Measurements from ENCODE around the gene SLAMF1.
A peak's percentile ranks its signal among the peaks of the same experiment; 100 is the strongest.
"Not testable (repeated sequence)": the region's sequence is repeated elsewhere in the genome, so short reads cannot be mapped to it uniquely, and the experiment has no call there.

SLAMF1 gene

DNA sequence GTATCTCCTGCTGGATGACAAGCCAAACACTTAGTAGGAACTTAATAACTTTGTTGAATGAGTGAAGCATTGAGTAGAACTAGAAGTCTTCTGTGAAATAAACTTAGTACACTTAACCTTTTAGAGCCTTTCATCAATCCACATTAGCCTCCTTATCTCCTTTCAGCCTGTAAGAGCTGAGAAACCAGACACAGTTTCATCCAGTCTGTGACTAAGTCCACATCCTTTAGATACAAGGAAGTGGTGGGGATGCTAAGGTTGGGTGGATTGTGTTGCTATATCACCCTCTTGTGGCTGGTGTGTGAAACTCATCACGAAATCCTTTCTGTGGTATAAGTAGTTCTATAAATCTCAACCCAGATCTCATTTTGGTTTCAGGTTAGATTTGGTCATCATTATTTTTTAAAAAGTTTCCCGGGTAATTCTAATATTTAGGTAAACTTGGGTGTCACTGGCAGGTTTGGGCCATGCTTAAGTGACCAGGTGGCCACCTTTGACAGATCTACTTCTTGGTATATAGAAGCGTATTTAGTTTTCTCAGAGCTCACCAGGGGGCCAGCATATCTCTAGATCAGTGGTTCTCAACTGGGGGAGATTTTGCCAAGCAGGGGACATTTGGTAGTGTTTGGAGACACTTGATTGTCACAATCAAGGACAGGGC is 39.7 kb downstream of the SLAMF1 start:
- no peak for DNase-seq (ENCODE audit: extremely low read depth in 1 of 2, low read depth in 1 of 2)

DNA sequence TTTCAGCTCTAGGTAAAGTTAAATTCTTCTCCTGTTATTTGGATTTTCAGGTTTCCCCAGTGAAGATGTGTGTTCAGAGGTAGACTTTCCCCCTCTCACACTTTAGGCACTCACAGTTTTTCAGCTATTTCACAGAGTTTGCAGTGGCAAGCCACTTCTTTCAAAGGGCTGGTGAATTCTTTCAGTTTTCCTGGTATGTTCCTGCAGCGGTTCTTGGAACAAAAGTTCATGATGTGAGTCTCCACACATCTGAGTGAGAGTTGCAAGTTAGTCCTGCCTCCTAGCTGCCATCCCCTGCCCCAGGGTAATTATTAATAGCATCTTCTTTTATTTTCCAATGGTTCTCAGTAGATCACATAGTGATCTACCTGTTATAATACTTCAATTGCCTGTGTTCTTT is 40.2 kb downstream of the SLAMF1 start:
- DNase-seq (ENCODE audit: extremely low read depth in 1 of 2, low read depth in 1 of 2): no peak

DNA sequence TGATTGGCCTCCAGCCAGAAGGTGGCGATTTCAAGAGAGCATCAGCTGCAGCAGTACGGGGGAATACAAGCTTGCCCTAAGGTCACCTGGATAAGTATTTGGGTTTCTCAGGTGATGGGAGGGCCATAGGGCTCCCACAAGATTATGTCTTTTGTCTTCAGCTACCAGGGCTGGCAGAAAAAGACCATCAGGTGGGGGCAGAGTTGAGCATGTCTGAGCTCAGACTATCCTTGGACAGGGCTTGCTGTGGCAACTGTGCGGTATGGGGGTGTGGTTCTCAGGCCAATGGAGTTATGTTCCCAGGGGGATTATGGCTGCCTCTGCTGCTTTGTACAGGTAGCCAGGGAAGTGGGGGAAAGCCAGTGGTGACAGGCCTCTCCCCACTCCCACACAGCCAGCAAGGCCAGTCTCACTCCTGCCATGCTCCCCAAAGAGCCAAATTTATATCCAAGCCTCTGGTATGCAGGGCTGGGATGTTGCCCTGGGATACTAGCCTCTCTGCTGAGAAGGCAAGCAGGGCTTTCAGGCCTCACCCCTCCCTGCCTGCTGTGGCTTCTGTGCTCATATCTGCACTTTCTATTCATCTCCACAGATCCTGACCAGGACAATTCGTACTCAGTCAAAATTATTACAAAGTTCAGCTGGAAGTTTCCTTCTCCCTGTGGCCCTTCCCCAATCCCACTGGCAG is 40.9 kb downstream of the SLAMF1 start:
- DNase-seq (ENCODE audit: extremely low read depth in 1 of 2, low read depth in 1 of 2): no peak

DNA sequence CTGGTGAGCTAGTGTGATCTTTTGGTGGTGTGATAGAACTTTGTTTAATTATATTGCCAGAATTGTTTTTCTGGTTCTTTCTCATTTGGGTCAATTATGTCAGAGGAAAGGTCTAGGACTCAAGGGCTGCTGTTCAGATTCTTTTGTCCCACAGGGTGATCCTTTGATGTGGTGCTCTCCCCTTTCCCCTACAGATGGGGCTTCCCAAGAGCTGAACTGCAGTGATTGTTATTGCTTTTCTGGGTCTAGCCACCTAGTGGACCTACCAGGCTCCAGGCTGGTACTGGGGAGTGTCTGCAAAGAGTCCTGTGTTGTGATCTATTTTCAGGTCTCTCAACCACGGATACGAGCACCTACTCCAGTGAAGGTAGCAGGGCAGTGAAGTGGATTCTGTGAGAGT is 41.6 kb downstream of the SLAMF1 start:
- DNase-seq (ENCODE audit: extremely low read depth in 1 of 2, low read depth in 1 of 2): no peak

DNA sequence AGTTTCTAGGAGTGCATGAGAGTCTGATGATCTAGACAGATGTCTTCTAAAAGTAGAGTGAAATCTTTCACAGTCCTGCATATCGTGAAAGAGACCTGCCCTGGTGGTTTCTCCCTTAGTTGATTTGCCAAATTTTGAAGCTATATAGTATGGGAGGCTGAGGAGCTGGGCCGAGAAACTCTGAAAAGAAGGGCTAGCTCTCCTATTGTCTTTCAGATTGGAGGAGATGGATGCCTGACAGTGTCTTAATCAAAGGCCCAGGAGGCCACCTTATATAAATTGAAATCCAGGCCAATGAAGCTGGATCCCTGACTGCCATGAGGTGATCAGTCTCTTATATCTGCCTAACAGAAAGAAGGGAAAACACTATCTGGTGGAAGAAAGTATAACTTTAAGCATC is 49.1 kb downstream of the SLAMF1 start:
- DNase-seq (ENCODE audit: extremely low read depth in 1 of 2, low read depth in 1 of 2): no peak

DNA sequence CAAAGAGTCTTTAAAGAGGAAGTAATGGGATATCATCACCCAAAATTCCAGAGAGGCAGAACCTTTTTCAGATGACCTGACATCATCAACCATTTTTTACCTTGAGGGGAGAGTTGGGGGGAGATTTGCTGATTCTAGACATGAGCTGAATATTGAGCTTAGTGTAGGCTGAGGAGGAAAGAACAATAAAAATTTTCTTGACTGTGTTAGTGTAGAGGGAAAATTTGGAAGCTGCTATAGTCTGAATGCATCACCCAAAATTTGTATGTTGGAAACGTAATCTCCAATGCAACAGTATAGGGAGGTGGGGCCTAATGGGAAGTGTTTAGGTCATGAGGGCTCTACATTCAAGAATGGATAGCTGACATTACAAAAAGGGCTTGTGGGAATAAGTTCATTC is 49.8 kb downstream of the SLAMF1 start:
- DNase-seq (ENCODE audit: extremely low read depth in 1 of 2, low read depth in 1 of 2): no peak

DNA sequence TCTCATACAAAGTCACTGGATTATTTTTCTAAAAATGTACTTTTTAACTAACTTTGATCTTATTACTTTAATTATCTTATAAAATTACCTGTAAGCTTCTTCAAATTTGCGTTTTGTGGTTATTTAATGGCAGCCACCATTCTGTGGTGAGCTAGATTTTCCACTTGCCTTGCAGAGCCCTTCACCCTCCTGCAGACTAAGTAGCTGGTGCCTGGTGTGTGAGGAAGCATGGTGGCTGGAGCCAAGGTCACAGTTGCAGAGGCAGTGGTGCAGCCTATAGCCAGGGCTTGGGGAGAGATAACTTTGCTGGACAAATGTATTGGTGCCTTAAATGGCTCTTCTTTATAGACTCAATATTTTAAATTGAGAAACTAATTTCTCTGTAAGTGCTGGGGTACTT is 56.4 kb downstream of the SLAMF1 start:
- no peak for DNase-seq (ENCODE audit: extremely low read depth in 1 of 2, low read depth in 1 of 2)

DNA sequence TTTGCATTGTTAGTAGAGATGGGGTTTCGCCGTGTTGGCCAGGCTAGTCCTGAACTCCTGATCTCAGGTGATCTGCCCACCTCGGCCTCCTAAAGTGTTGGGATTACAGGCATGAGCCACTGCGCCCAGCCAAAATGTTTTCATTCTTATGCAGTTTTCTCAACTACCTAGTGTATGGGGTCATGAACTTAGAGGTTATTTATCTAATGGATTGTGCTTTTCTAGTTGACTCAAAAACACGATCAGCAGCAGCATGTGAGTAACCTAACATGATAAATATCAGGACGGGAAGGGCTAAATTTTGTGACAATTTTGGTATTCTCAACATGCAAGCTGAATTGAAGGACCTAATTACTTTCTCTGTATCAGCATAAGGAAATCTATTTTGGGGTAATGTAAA is 58.4 kb downstream of the SLAMF1 start:
- DNase-seq (ENCODE audit: extremely low read depth in 1 of 2, low read depth in 1 of 2): no peak

DNA sequence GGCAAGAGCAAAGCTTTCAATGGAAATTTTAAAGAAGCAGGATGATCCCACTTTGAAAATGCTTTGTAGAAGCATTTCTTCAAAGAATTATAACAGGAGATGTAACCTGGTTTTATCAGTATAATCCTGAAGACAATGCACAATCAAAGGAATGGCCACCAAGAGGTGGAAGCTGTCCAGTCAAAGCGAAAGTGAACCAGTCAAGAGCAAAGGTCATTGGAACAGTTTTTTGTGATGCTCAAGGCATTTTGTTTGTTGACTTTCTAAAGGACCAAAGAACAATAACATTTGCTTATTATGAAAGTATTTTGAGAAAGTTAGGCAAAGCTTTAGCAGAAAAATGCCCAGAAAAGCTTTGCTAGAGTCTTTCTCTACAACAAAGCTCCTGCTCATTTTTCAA is 62.1 kb downstream of the SLAMF1 start:
- no peak for DNase-seq (ENCODE audit: extremely low read depth in 1 of 2, low read depth in 1 of 2)

DNA sequence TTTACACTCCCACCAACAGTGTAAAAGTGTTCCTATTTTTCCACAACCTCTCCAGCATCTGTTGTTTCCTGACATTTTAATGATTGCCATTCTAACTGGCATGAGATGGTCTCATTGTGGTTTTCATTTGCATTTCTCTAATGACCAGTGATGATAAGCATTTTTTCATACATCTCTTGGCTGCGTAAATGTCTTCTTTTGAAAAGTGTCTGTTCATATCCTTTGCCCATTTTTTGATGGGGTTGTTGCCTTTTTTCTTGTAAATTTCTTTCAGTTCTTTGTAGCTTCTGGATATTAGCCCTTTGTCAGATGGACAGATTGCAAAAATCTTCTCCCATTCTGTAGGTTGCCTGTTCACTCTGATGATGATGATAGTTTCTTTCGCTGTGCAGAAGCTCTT is 63.9 kb downstream of the SLAMF1 start:
- not testable (repeated sequence) for DNase-seq (ENCODE audit: extremely low read depth in 1 of 2, low read depth in 1 of 2)

DNA sequence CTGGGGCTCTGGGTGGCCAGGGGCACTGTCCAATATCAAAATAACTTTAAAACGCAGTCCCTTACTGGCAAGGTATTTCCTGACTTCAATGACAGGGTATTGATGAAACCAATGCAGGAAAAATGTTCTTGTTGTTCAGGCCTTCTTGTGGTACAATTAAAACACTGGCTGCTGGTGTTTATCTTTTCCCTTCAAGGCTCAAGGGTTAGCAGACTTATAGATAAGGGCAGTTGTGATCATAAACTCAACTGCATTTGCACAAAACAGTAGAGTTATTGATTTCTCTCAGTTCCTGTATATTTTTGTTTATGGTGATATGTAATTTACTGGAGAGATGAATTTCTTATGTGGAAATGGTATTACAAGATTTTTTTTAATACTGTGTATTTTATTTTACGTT is 64.9 kb downstream of the SLAMF1 start:
- no peak for DNase-seq (ENCODE audit: extremely low read depth in 1 of 2, low read depth in 1 of 2)

DNA sequence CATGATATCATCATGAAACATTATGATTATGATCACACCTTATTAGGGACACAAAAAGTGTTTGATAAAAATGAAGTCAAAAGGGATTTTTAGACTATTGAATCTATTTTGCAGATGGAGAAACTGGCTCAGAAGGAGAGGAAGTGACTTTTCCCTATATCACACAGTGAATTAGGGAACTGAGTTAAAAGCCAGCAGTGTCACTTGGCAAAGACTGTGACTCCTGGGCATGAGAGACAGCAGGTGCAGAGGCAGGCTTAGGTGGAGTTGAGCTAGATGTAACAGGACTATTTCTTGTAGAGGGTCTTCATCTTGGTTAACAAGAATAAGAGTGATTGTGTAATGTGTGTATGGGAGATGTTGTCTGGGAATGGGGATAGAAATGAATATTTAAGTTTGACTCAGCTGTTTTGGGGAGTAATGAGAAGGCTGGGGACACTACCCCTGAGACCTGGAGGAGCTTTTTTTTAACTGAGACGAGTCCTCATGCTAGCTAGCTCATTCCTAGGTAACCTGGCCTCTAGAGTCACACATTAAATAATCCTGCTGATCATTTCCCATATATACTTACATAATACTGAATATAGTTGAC is 66.5 kb downstream of the SLAMF1 start:
- no peak for DNase-seq (ENCODE audit: extremely low read depth in 1 of 2, low read depth in 1 of 2)

DNA sequence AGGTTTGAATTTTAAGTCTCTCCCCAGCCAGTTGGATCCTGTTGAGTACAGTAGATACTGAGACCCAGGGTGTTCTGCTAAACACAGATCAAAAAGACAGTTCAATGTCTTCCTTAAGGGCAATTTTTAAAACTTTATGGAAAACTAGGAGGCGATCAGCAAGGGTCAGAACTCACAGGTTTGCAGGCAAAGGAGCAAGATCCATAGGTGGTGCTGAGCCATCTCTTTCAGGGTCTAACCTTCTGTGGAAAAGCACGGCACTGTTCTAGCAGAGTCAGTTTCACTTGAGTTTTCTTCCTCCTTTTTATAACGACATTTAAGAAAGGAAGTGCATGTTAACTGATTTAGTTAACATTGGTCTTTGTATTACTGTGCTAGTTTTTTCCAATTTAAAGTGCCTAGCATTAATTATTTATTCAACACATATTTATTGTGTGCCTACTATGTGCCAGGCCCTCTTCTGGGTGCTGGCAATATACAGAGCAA is 67.6 kb downstream of the SLAMF1 start, which contains the start of gene CD84:
TSS of gene CD84 (minus strand) at position 281 of the 486 bp plus-strand sequence. CDS start at position 222, 59 bp downstream.
- no peak for DNase-seq (ENCODE audit: extremely low read depth in 1 of 2, low read depth in 1 of 2)

DNA sequence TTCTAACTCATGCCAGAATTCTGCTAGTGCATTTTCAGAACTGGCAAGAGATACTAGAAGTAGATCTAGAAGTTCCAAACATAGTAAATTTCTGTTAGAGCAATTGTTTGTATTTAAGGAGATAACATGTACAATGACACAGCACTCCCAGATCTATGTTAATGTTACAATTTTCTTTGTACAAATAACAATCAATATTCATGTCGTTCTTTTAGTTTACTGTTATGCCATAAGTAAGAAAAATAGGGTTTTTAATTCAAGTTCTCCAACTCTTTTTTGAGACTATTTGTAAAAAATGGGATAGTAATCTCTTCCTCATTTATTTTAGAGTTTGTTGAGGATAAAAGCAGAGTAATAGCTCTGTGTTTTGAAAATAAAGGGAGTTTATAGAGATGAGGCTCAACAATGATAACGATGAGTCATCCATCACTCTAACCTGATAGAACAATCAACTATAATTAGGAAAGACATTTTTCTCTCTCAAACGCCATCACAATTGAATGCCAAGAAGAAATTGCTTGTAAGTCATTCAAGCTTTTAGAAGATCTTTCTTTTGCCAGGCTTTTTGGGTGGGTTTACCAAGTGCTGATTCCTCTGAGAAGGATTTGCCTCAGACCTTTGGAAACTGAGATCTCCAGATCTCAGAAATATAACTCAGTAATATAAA is 68.2 kb downstream of the SLAMF1 start:
- DNase-seq (ENCODE audit: extremely low read depth in 1 of 2, low read depth in 1 of 2): no peak

DNA sequence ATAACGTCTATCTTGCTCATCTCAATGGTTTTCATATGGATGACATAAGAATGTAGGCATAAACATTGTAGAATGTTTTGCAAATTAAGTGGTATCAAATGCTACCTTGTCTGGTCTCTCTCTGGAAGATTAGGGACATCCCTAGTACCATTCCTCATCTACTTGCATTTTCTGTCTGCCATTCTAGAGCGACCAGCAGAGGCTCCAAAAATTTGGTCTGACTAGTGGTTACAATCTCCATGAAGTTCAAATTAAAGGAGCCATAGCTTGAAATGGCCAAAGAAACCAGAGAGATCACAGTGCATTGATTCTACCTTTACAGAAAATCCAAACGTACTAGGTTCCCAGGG is 68.7 kb downstream of the SLAMF1 start:
- no peak for DNase-seq (ENCODE audit: extremely low read depth in 1 of 2, low read depth in 1 of 2)

DNA sequence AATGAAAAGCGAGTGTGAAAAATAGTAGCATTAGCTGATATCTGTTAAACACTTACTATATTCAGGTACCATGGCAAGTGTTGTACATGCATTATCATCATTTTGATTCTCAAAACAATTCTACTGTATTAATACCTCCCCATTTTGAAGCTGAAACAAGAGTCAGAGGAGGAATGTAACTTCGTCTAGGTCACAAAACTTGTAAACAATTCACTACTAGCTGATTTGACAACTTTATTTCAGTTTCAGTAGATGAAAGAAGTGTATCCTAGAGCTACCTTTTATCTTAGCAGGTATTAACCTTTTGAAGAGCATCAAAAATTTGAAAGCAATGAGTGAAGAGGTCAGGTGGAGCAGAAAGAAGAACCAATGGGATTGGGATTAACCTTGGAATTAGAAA is 69.2 kb downstream of the SLAMF1 start:
- no peak for DNase-seq (ENCODE audit: extremely low read depth in 1 of 2, low read depth in 1 of 2)

DNA sequence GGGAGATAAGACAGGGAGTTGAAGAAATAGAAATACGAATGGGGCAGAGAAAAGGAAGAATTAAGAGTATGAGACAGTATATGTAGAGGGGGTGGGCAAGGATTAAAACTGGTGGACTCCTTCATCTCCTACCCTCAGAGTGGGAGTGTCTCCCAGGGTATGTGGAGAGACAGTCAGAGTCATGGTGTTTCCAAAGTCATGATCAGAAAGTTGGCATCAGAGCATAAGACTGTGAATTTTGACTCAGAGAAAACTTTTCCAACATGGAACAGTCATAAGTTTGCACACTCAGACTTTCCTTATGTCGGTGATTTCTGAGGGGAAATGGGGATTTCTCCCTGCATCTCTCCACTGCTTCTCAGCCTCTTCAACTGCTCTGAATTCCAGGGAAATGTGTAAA is 70.0 kb downstream of the SLAMF1 start:
- DNase-seq (ENCODE audit: extremely low read depth in 1 of 2, low read depth in 1 of 2): no peak

DNA sequence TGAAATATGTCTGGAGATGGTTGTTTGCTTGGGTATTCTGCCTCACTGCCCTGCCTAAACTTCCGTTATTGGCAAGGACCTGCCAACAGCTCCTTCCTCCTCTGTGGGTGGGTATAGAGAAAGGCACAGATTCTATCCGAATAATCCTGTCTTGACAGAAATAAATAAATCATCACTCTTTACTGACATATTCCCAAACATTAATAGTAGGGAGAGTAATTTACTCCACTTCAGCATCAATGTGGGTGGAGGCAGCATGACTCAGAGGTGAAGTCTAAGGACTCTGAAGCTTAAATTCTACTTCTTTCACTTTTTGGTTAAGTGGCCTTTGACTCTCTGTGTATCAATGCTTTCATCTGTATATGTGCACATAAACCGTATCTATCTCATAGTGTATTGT is 70.5 kb downstream of the SLAMF1 start:
- DNase-seq (ENCODE audit: extremely low read depth in 1 of 2, low read depth in 1 of 2): peak in 1 of 2 donors; percentile 37

DNA sequence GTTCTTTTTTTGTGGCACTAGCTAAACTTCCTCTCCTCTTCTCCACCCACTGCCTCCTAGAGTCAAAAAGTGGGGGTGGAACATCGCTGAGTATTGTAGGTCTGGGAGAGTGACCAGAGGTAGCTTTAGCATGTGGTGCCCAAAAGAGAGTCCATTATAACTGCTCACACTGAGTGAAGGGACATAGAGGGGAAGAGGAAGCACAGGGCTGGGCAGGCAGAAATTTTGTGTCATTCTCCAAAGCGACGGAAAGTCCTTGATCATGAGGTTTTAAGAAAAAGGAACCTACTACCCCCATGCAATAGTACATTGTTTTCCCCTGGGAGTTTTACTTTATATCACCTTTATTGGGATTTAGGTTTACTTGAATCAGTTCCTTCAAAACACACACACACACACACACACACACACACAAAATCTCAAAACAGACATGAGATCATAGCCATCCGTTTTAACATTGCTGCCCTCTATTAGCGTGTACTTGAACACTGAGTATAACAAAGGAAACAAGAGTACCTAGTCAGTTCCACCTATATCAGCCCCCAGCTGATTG is 71.7 kb downstream of the SLAMF1 start:
- DNase-seq (ENCODE audit: extremely low read depth in 1 of 2, low read depth in 1 of 2): no peak

DNA sequence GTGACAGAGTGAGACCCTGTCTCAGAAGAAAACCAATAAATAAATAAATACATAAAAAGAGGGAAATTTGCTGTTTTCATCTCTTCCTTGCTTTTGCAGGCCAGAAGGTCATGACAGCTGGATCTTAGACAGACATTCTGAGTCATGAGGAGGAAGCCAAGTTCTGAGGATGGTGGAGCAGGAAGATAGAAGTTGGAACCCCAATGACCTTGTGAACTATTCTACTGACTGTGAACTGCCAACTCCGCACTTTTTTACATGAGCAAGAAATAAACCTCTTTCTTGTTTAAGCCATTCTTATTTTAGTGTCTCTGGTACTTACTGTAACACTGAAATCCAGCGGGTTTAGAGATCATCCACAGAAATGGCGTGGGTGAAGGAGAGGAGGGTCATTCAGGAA is 76.0 kb downstream of the SLAMF1 start:
- DNase-seq (ENCODE audit: extremely low read depth in 1 of 2, low read depth in 1 of 2): no peak

DNA sequence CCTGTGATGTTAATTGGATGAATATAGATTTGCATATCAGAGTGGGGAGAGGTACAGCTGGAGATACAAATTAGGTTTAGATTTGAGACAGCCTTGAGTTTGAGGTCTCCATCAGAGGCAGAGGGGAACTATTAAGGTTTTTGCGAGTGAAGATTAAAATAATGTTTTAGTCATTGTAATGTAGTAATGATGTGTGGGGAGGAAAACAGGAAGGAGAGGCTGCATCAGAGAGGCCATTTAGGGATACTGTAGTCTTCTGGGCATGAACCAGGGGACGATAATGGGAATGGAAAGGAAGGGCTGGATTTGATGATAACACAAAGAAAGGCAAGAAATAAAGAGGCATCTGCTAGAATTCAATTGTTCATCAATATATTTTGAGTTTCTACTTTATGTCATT is 77.0 kb downstream of the SLAMF1 start:
- DNase-seq (ENCODE audit: extremely low read depth in 1 of 2, low read depth in 1 of 2): no peak
